Measurements from ENCODE around the gene BRD9.

The BRD9 gene

DNA sequence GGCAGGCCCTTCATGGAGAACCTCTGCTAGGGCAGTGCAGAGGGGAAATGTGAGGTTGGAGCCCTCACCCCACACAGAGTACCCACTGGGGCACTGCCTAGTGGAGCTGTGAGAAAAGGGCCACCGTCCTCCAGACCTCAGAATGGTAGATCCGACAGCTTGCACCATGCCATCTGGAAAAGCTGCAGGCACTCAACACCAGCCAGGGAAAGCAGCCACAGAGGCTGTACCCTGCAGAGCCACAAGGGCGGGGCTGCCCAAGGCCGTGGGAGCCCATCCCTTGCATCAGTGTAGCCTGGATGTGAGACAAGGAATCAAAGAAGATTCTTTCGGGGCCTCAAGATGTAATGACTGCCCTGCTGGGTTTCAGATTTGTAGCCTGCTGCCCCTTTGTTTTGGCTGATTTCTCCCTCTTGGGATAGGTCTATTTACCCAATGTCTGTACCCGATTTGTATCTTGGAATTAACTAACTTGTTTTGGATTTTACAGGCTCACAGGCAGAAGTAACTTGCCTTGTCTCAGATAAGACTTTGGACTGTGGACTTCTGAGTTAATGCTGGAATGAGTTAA, 25.2 kb downstream of the BRD9 start:
- no peak overlapping the region for H3K4me3 Mint-ChIP-seq
- H3K9me3 Mint-ChIP-seq: no peaks in the 10 kb centered on the region
- no peak overlapping the region for H3K27ac Mint-ChIP-seq
- DNase-seq: no peak
- peaks cover 99% of the 10 kb centered on the region for H3K36me3 Mint-ChIP-seq (ENCODE audit: low read depth)
- H3K27me3 Mint-ChIP-seq: no peaks in the 10 kb centered on the region
- H3K4me1 Mint-ChIP-seq (ENCODE audit: low read depth): no peaks in the 10 kb centered on the region

DNA sequence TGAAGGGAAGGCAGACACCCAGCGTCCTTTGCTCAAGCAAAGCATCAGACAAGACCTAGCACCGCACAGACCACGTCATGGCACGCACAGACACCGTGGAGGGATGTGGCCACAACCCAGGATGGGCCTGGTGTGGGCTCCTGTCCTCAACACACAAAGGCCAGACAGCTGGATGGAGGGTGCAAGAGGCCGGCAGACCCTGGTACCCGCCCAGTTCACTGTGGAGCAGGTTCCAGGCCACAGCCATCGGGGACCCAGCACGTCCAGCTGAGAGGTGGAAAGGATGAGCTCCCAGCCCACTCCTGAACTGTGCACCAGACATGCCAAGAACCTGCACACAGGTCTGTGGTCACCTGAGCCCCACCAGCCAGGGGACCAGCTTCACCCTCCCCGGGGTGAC, 26.8 kb downstream of the BRD9 start:
- DNase-seq: no peak
- H3K36me3 Mint-ChIP-seq (ENCODE audit: low read depth): peaks cover 88% of the 10 kb centered on the region
- H3K4me1 Mint-ChIP-seq (ENCODE audit: low read depth): no peaks in the 10 kb centered on the region
- no peaks in the 10 kb centered on the region for H3K9me3 Mint-ChIP-seq
- no peak overlapping the region for H3K4me3 Mint-ChIP-seq
- no peak overlapping the region for H3K27ac Mint-ChIP-seq
- no peaks in the 10 kb centered on the region for H3K27me3 Mint-ChIP-seq

DNA sequence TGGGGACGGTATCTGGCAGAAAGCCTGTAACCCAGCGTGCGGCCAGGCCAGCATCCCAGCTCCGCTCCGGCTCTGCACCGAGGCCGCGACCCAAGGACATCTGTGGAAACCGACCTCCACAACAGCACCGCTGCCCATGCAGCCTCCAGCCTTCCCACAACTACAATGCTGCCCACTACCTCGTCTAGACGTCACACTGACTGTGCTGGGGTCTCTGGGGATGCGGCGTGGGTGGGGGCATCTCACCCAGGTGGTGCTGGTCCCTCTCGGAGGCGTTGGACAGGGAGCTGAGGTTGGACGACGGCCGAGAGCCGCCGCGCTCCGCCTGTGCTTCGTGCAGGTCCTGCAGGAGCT, 27.5 kb downstream of the BRD9 start:
- DNase-seq: no peak
- H3K4me3 Mint-ChIP-seq: no peak overlapping the region
- no peak overlapping the region for H3K27ac Mint-ChIP-seq
- no peaks in the 10 kb centered on the region for H3K4me1 Mint-ChIP-seq (ENCODE audit: low read depth)
- H3K9me3 Mint-ChIP-seq: no peaks in the 10 kb centered on the region
- H3K27me3 Mint-ChIP-seq: no peaks in the 10 kb centered on the region
- H3K36me3 Mint-ChIP-seq (ENCODE audit: low read depth): peaks cover 88% of the 10 kb centered on the region

DNA sequence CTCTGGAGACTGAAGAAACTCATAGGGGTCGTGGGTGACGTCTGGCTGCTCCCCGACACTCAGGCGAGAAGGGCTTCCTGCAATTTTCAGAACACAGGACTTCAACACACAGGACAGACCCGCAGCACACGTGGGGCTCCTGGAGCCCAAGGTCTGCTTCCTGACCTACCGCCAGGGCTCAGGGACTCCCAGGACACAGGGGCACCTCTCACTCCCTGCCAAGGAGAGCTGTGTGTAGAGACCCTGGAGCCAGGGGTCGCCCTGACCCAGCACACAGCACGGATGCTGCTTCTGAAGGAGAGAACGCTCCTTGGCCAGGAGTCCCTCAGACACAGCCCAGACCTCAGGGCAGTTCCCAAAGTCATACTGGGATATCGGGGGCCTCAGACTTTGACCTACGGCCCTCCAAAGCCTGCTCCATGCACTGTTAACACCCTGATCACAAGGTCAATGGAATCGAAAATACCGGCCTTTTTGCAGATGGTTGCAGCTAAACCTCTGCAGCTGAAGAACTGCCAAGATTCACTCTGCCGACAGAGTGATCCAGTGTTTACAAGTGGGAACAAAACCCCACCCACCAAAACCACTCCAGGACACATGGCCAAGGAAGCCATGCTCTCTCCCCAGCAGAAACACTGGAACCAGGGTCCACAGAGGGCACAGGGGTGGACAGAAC, 28.0 kb downstream of the BRD9 start:
- Mint-ChIP-seq H3K9me3 (no peaks in the 10 kb centered on the region), H3K4me1 (ENCODE audit: low read depth) (no peaks in the 10 kb centered on the region), H3K36me3 (ENCODE audit: low read depth) (peaks cover 87% of the 10 kb centered on the region), H3K27ac (no peak overlapping the region), H3K4me3 (no peak overlapping the region), H3K27me3 (no peaks in the 10 kb centered on the region)
- no peak for DNase-seq

DNA sequence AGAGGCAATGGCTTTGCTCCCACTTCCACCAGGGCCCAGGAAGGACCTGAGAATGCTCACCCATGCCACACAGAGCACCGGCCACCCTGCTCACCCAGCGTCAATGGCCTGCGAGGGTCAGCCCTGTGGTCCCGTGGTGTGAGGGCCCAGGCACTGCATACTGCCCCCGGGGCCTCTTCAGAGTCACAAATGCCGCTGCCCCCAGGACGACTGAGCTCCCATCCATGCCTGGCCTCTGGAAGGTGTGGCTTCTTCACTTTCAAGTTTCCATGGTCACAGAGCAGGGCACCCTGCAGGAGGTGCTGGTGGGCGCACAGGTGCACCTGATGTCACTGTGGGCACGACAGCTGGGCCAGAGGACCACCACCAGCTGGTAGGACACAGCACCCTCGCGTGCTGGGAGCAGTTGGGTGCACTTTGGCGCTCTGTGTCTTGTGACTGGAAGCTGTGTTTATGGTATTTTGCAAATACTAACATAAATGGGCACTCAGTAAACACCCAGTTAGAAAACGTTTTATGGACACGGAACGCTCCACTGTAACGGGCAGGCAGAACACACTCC, 29.3 kb downstream of the BRD9 start:
- no peaks in the 10 kb centered on the region for H3K4me1 Mint-ChIP-seq (ENCODE audit: low read depth)
- H3K27me3 Mint-ChIP-seq: no peaks in the 10 kb centered on the region
- peaks cover 85% of the 10 kb centered on the region for H3K36me3 Mint-ChIP-seq (ENCODE audit: low read depth)
- DNase-seq: no peak
- H3K9me3 Mint-ChIP-seq: no peaks in the 10 kb centered on the region
- H3K27ac Mint-ChIP-seq: no peak overlapping the region
- no peak overlapping the region for H3K4me3 Mint-ChIP-seq

DNA sequence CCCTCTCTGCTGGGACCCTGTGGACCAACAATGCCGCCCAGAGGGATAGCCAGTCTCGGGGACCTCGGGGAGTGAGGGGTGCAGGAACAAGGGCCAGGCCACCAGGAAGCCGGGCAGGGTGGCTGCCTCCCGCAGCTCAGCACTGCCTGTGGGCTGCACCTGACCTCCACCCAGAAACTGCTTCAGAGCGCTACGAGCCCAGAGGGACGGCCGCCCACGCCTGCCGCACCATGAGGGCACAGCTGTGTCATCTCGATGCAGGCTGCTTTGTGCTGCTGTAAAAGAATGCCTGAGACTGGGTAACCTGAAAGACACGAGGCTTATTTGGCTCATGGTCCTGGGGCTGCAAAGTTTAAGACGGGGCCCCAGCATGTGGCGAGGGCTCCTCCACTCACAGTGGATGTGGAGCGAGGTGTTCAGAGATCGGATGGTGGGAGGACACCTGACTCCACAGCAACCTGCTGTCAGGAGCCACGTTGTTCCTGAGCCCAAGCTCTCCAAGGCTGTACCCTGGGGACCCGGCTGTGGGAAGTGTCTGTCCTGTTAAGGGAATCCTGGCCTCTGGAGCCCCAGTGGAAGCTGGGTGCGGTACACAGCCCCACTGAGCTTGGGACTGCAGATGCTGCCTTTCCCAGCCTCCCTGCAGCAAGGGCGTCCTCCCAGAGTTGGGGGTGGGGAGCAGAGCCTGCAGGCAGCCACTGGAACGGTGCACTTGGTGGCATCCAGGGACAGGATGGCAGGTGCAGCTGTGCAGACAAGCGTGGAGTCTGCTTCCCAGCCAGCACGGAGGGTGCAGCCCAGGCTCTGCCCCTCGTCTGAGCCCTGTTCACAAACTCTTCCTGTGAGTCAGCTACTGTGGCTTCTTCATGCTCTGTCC, 30.0 kb downstream of the BRD9 start:
- Mint-ChIP-seq H3K4me1 (ENCODE audit: low read depth) (no peaks in the 10 kb centered on the region), H3K4me3 (no peak overlapping the region), H3K9me3 (no peaks in the 10 kb centered on the region), H3K27me3 (no peaks in the 10 kb centered on the region), H3K27ac (no peak overlapping the region), H3K36me3 (ENCODE audit: low read depth) (peaks cover 79% of the 10 kb centered on the region)
- no peak for DNase-seq

DNA sequence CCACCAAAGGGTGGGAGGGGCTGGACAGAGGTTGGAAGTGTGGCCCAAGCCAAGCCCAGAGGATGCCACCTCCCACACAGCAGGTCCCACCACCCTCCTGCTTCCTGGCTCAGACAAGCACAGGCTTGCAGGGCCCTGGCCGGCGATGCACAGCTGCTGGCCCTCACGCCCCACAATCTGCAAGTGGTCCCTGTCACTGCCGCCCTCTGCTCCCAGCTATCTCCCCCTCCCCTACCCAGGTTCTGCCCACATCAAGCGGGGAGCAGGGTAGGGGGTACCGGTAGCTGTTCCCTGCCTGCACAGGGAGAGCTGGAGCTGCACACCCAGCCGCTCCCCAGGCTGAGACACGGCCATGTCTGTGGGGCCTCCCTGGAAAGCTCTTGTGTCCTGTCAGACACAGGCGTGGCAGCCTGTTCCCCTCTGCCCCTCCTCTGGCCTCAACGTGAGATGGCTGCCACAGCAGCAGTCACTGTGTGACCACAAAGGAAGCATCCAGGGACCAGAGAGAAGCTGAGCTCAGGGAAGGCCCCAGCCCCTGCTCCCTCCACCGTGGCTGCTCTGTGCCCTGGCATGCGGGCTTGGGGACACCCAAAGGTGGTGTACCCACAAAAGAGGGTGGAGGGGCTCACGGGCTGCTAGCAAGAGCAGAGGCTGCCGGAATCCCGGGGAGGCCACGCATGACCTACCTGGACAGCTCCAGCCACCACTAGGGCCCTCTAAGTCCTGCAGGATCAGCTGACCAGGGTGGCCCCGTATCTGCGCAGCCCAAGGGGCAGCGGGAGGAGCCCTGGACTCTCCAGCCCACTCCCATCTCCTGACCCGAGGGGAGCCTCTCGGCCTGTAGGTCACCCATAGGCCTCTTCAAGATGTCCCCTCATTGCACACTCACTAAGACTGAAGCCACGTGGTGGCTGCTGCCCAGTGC, 30.9 kb downstream of the BRD9 start:
- Mint-ChIP-seq H3K4me3 (no peak overlapping the region), H3K4me1 (ENCODE audit: low read depth) (no peaks in the 10 kb centered on the region), H3K9me3 (no peaks in the 10 kb centered on the region), H3K27ac (no peak overlapping the region), H3K27me3 (no peaks in the 10 kb centered on the region), H3K36me3 (ENCODE audit: low read depth) (peaks cover 70% of the 10 kb centered on the region)
- no peak for DNase-seq

DNA sequence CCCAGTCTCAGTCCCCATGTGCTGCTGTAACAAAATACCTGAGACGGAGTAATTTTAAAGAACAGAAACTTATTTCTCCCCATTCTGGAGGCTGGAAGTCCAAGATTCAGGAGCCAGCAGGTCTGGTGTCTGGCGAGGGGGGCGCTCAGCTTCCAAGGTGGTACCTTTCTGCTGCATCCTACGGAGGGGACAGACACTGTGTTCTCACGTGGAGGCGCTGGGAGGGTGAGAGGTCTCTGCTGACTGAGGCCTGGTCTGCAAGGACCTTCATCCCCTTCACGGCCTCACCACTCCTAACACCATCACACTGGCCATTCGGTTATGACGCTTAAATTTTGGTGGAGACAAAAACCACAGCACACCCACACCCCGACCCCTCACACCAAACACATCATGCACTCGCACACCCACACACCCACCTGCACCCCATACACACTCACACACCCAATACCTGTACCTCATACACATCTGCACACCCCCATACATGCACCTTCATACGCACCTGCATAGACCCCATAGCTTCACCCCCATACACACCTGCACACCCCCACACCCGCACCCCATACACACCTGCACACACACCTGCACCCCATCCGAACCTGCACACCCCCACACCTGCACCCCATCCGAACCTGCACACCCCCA, 32.0 kb downstream of the BRD9 start:
- no peak for DNase-seq

DNA sequence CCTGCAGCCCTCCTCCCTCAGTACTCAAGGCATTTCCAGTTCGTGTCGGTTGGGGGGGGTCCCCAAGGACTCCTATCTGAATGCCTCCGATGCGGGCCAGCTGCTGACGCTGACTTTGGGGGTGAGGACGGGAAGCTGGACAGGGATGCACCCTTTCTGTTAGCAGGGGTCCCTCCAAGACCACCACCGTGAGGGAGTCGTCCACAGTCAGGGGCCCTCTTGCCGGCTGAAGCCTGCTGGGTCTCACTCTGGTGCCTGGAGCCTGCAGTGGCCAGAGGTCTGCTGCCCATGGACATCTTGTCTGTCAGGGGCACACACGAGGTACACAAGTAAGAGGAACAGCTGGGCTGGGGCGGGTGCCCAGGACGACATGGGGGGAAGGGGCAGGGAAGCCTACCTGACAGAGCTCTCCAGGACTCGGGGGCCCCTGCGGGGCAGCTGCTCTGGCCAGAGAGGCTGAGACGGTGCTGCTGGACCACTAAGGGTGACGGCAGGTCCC, 32.8 kb downstream of the BRD9 start:
- H3K9me3 Mint-ChIP-seq: no peaks in the 10 kb centered on the region
- H3K4me3 Mint-ChIP-seq: no peak overlapping the region
- DNase-seq: no peak
- H3K36me3 Mint-ChIP-seq (ENCODE audit: low read depth): peaks cover 51% of the 10 kb centered on the region
- no peak overlapping the region for H3K27ac Mint-ChIP-seq
- H3K27me3 Mint-ChIP-seq: no peaks in the 10 kb centered on the region
- H3K4me1 Mint-ChIP-seq (ENCODE audit: low read depth): no peaks in the 10 kb centered on the region

More for the DNA sequence above, 32.0 kb downstream of the BRD9 start:
- no peak overlapping the region for H3K4me3 Mint-ChIP-seq
- peaks cover 59% of the 10 kb centered on the region for H3K36me3 Mint-ChIP-seq (ENCODE audit: low read depth)
- no peaks in the 10 kb centered on the region for H3K4me1 Mint-ChIP-seq (ENCODE audit: low read depth)
- H3K27me3 Mint-ChIP-seq: no peaks in the 10 kb centered on the region
- H3K27ac Mint-ChIP-seq: no peak overlapping the region
- H3K9me3 Mint-ChIP-seq: no peaks in the 10 kb centered on the region

DNA sequence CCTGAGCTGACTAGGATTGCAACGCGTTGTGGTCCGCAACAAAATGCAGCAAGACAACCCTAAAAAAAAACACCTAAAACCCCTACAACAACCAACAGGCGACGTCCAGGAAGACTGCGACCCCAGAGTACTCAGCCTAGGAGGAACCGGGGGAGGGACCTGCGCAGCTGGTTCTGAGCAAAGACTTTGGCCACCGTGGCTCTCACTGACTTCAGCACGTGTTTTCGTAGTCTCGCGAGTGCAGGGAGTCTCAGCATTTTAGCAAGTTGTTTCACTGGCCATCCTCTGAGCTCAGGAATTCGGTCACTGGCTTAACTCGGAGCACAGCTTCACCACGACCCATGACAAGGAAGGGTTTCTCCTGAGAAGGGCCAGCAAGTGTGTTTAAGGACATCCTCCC, 33.2 kb downstream of the BRD9 start:
- Mint-ChIP-seq H3K4me3 (no peak overlapping the region), H3K9me3 (no peaks in the 10 kb centered on the region), H3K4me1 (ENCODE audit: low read depth) (no peaks in the 10 kb centered on the region), H3K27ac (no peak overlapping the region), H3K36me3 (ENCODE audit: low read depth) (peaks cover 47% of the 10 kb centered on the region), H3K27me3 (no peaks in the 10 kb centered on the region)
- DNase-seq: no peak

DNA sequence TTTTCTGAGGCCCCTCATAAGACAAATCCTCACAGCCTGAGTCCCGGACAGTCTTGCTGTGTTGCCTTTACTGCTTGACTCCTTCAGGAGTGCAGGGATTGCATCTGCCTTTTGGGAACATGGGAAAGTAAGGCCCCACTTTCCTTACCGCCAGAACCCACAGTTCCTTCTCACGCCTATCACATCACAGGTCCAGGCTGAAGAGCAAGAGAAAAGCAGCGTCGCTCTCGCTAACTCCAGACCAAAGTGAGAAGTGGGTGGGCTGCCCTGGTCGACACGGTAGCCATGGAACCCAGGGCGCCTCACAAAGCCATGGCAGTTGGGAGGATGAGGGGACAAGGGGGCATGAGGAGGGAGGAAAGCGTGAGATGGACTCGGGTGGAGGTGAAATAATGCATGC, 33.9 kb downstream of the BRD9 start:
- H3K27ac Mint-ChIP-seq: no peak overlapping the region
- no peaks in the 10 kb centered on the region for H3K4me1 Mint-ChIP-seq (ENCODE audit: low read depth)
- H3K36me3 Mint-ChIP-seq (ENCODE audit: low read depth): peaks cover 40% of the 10 kb centered on the region
- DNase-seq: no peak
- no peak overlapping the region for H3K4me3 Mint-ChIP-seq
- H3K9me3 Mint-ChIP-seq: no peaks in the 10 kb centered on the region
- H3K27me3 Mint-ChIP-seq: no peaks in the 10 kb centered on the region

DNA sequence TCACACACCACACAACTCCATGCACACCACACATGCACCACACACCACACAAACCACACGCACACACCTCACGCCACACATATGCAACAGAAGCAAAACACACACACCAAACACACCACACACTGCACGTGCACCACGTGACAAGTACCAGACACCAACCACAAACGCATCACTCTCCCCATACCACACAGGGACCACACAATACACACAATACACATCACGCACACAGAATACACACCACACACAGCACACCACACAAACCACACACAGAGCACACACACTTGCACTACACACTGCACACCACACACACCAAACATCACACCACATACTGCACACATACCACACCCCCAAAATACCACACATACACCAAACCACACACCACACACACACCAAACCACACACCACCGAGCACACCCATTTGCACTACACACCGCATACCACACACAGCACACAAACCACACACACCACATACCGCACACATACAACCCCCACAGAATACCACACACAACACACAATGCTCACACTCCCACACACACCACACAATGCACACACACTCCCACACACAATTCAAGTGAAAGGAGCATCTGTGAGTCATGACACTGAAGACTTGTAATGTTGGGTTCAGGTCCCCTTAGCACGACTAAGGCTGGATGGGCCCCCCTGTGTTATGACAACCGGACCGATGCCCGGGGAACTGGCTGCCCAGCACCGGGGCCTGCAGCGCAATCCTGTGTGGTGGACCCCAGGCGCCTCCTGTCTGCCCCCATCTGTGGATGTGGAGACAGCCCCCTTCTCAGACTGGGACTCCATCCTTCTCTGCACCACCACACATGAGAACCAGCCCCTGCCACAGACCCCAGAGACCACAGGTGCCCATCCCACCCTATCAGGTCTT, 35.8 kb downstream of the BRD9 start:
- DNase-seq: no peak
- Mint-ChIP-seq H3K27me3 (peaks cover 6% of the 10 kb centered on the region), H3K4me3 (no peak overlapping the region), H3K27ac (no peak overlapping the region), H3K36me3 (ENCODE audit: low read depth) (peaks cover 24% of the 10 kb centered on the region), H3K4me1 (ENCODE audit: low read depth) (no peaks in the 10 kb centered on the region), H3K9me3 (no peaks in the 10 kb centered on the region)
